Subcutaneous adipose tissue (tissue), 4 donors: ENCODE measurements around the gene ABHD17C. TPM values are rescaled to one million over a fixed set of nuclear protein-coding genes. Genes with fewer than 3 reads are reported as not detected.

ENCODE experiments used
- CTCF ChIP-seq: fragments of 450-650 bp; IDR thresholded peaks from one replicate; pipeline ENCODE4 v1.5.1; 2016; ENCODE audit warnings: low read depth, mild to moderate bottlenecking, control low read depth, antibody characterized with exemption, moderate library complexity
- total RNA-seq, 4 donors: library from RNA; depleted of rRNA; stranded (reverse); fragments of >200 nt; gene quantifications; one replicate each; pipeline ENCODE4 v1.1.0, GENCODE V29; 2016

The ABHD17C gene
- 1 to 10 TPM in 3 of 4 donors, under 1 TPM in 1; 0.57 to 2.8 (median 1.7) TPM for total RNA-seq

- no peak for TF ChIP-seq CTCF
Measured at GRCh38 chr15:80695099-80695910, at the start of gene ABHD17C. TSS of gene ABHD17C (plus strand) at chr15:80695310. CDS start at chr15:80695430, 120 bp downstream.

DNA sequence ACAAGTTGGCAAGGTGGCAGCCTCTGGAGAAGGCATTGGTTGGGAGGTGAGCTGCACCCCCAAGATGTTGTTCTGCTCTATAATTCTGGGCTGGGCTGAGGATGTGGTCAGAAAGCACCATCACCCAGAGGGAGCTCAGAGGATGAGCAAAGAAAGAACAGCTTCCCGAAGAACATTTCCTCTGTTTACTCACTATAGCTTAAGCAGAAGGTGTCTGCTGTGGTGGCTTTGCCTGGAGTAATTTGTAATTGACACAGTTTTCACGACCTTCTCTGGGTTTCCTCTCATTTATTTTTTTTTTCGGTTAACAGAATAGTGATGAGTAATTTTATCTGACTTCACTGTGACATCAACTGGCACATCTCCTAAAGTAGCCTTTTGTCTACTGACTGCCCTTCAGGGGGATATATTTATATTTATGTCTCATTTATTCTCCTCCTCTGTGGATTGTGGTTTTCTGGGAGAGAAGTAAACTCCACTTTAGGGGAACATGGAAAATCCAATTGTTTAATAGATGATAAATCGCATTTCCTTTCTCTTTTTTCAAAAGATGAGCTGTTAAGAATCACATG, 49.5 kb upstream of the ABHD17C start:
- TF ChIP-seq CTCF, result no peak

- TF ChIP-seq CTCF, result no peak
Measured at GRCh38 chr15:80654299-80654698, 40.8 kb upstream of the ABHD17C start.

- TF ChIP-seq CTCF, result no peak
Measured at GRCh38 chr15:80659375-80659774, 35.7 kb upstream of the ABHD17C start.

DNA sequence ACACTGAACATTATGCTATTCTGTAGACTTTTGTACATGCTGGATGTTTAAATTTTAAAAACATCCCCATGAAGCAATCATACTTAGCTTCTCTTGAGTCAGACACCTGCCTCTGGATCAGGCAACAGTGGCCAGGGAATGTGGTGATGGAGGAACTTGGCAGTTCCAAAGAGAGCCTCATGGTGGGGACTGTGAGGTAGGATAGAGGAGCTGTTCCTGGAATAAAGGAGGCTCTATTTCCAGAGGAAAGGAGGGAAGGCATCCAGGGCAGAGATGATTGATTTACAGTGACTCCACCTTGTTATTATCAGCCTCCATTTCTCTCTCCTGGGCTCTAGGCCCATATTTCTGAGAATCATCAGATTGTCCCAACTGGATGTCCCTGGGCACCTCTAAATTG, 35.0 kb upstream of the ABHD17C start:
- no peak for TF ChIP-seq CTCF

DNA sequence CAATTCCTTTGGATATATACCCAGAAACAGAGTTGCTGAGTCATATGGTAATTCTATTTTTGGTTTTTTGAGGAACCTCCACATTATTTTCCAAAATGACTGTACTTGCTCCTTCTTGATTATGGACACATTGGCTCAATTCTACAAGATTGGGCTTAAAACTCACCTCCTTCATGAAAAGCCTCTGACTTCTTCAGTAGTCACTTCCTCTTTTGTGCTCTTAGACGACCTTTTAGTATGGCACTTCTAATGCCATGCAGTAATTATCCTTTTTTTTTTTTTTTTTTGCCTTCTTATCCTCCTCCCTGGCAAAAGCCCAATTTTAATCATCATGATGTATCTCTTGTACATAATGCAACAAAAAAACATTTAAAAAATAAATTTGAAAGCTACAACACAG, 33.0 kb upstream of the ABHD17C start:
- no peak for TF ChIP-seq CTCF

- TF ChIP-seq CTCF, result no peak
Measured at GRCh38 chr15:80662757-80663553, 32.2 kb upstream of the ABHD17C start.
